H1 (cell line): Measurements from ENCODE around the gene HAO2. TPM values are rescaled to one million over a fixed set of nuclear protein-coding genes. Genes with fewer than 3 reads are reported as not detected.

ENCODE experiments used
- CTCF ChIA-PET: fragments of 300-600 bp; sonication (Branson Sonifier 250); formaldehyde crosslinking; loops from one replicate; lab custom pipeline; 2021; ENCODE audit not compliant: partially characterized antibody; lab: Charles Lee
- POLR2A ChIA-PET: fragments of 300-600 bp; sonication (Branson Sonifier 250); formaldehyde crosslinking; loops from one replicate; lab custom pipeline; 2021; ENCODE audit warnings: inconsistent platforms; ENCODE audit not compliant: partially characterized antibody; lab: Charles Lee
- DNase-seq, 2 experiments: peaks; one replicate each; pipeline versions ENCODE4 v3.0.0 to v3.0.0-alpha.2; 2010 to 2022; ENCODE audit warnings: low spot score in 2 of 2, low read depth in 1 of 2, mixed read lengths in 1 of 2
- FAIRE-seq: peaks from 2 replicates; lab custom pipeline; 2011; peaks lifted over from hg19 to GRCh38; lab: Jason Lieb, UNC
- H2AFZ ChIP-seq: 2 replicates; pipeline ENCODE4 v1.8.1; 2012; ENCODE audit warnings: low read length, inconsistent platforms
- H2AK5ac ChIP-seq: 2 replicates; pipeline ENCODE4 v1.6.1; 2013; ENCODE audit warnings: low read depth, low read length
- H2BK120ac ChIP-seq: replicated peaks from 2 replicates; pipeline ENCODE3; 2013; ENCODE audit warnings: low read depth, low read length, inconsistent platforms
- H2BK12ac ChIP-seq: 2 replicates; pipeline ENCODE4 v1.6.1; 2013; ENCODE audit warnings: low read depth, low read length
- H2BK15ac ChIP-seq: 2 replicates; pipeline ENCODE4 v1.6.1; 2013; ENCODE audit warnings: low read length
- H2BK20ac ChIP-seq: 2 replicates; pipeline ENCODE4 v1.6.1; 2013; ENCODE audit warnings: low read length
- H2BK5ac ChIP-seq: 2 replicates; pipeline ENCODE4 v1.6.1; 2013; ENCODE audit warnings: low read depth, low read length
- H3K14ac ChIP-seq: 2 replicates; pipeline ENCODE4 v1.6.1; 2013; ENCODE audit warnings: inconsistent platforms; ENCODE audit not compliant: insufficient read length
- H3K18ac ChIP-seq: 2 replicates; pipeline ENCODE4 v1.6.1; 2013; ENCODE audit warnings: low read length; ENCODE audit errors: extremely low read depth
- H3K23ac ChIP-seq: 2 replicates; pipeline ENCODE4 v1.6.1; 2013; ENCODE audit warnings: inconsistent platforms; ENCODE audit not compliant: insufficient read length
- H3K23me2 ChIP-seq: 2 replicates; pipeline ENCODE4 v1.6.1; 2013; ENCODE audit warnings: low read depth, low read length
- H3K27ac ChIP-seq: 2 replicates; pipeline ENCODE4 v1.6.1; 2011; ENCODE audit warnings: low read depth, low read length, inconsistent platforms
- H3K27me3 ChIP-seq, 4 experiments: replicated peaks in 1 of 4; 1 replicate in 1 of 4; 2 replicates in 3 of 4; pipeline versions ENCODE4 v1.6.1 to v1.8.1; 2011 to 2013; ENCODE audit warnings: low read length in 3 of 4, mild to moderate bottlenecking in 3 of 4, inconsistent platforms in 2 of 4, mixed read lengths in 2 of 4, moderate library complexity in 1 of 4; ENCODE audit not compliant: control insufficient read depth in 3 of 4, insufficient read depth in 3 of 4; ENCODE audit errors: extremely low read depth in 1 of 4
- H3K36me3 ChIP-seq, 4 experiments: 2 replicates each; pipeline versions ENCODE4 v1.6.1 to v1.8.1; 2011 to 2013; ENCODE audit warnings: mild to moderate bottlenecking in 4 of 4, low read length in 3 of 4, moderate library complexity in 2 of 4, control low read depth in 1 of 4, inconsistent platforms in 1 of 4; ENCODE audit not compliant: insufficient read depth in 4 of 4, control insufficient read depth in 2 of 4
- H3K4ac ChIP-seq: replicated peaks from 2 replicates; pipeline ENCODE3; 2013; ENCODE audit warnings: low read length, low read depth, mixed read lengths, inconsistent platforms; ENCODE audit not compliant: insufficient read length
- H3K4me1 ChIP-seq, 4 experiments: replicated peaks in 1 of 4; 1 replicate in 1 of 4; 2 replicates in 3 of 4; pipeline versions ENCODE4 v1.6.1 to v1.8.1; 2011 to 2013; ENCODE audit warnings: low read length in 3 of 4, inconsistent platforms in 2 of 4, mixed read lengths in 1 of 4; ENCODE audit not compliant: insufficient read depth in 4 of 4, control insufficient read depth in 3 of 4
- H3K4me2 ChIP-seq, 2 experiments: 2 replicates each; pipeline versions ENCODE4 v1.6.1 to v1.8.1; 2011 to 2013; ENCODE audit warnings: low read depth in 2 of 2, low read length in 2 of 2, control low read depth in 1 of 2, inconsistent platforms in 1 of 2, mild to moderate bottlenecking in 1 of 2; ENCODE audit not compliant: insufficient read depth in 1 of 2
- H3K4me3 ChIP-seq, 4 experiments: fragments of 200-600, 300-600 bp in 1 of 4; sonication (generic), shearing (Covaris generic), sonication (Bioruptor Twin) in 1 of 4; 2 replicates each; pipeline versions ENCODE4 v1.5.1 to v1.8.1; 2011 to 2016; ENCODE audit warnings: low read length in 4 of 4, low read depth in 3 of 4, control low read depth in 2 of 4, inconsistent platforms in 2 of 4, mild to moderate bottlenecking in 2 of 4, mixed read lengths in 1 of 4, moderate library complexity in 1 of 4; ENCODE audit not compliant: insufficient read depth in 2 of 4; ENCODE audit errors: extremely low read depth in 1 of 4
- H3K56ac ChIP-seq: replicated peaks from 2 replicates; pipeline ENCODE3; 2013; ENCODE audit warnings: low read depth, mild to moderate bottlenecking, mixed read lengths, low read length, inconsistent platforms; ENCODE audit not compliant: insufficient read length
- H3K79me1 ChIP-seq: 2 replicates; pipeline ENCODE4 v1.6.1; 2013; ENCODE audit warnings: low read depth, low read length, control low read depth
- H3K79me2 ChIP-seq, 2 experiments: 2 replicates each; pipeline versions ENCODE4 v1.6.1 to v1.8.1; 2012 to 2013; ENCODE audit warnings: low read length in 2 of 2, mild to moderate bottlenecking in 2 of 2, inconsistent platforms in 1 of 2; ENCODE audit not compliant: insufficient read depth in 2 of 2, control insufficient read depth in 1 of 2
- H3K9ac ChIP-seq, 4 experiments: replicated peaks in 1 of 4; 1 replicate in 1 of 4; 2 replicates in 3 of 4; pipeline versions ENCODE4 v1.6.1 to v1.8.1; 2011 to 2013; ENCODE audit warnings: low read depth in 3 of 4, low read length in 3 of 4, control low read depth in 2 of 4, mild to moderate bottlenecking in 2 of 4, moderate library complexity in 2 of 4, inconsistent platforms in 1 of 4; ENCODE audit errors: extremely low read depth in 1 of 4
- H3K9me3 ChIP-seq, 2 experiments: 2 replicates each; pipeline versions ENCODE4 v1.6.1 to v1.8.1; 2012 to 2013; ENCODE audit warnings: mild to moderate bottlenecking in 2 of 2, moderate library complexity in 2 of 2, control low read depth in 1 of 2, inconsistent platforms in 1 of 2, low read depth in 1 of 2, low read length in 1 of 2, mixed read lengths in 1 of 2; ENCODE audit not compliant: insufficient read depth in 2 of 2
- H4K20me1 ChIP-seq, 2 experiments: replicated peaks in 1 of 2; 2 replicates each; pipeline versions ENCODE3 to v1.8.1; 2011 to 2013; ENCODE audit warnings: inconsistent platforms in 2 of 2, low read length in 2 of 2, mild to moderate bottlenecking in 1 of 2; ENCODE audit not compliant: insufficient read depth in 2 of 2, control insufficient read depth in 1 of 2
- H4K5ac ChIP-seq: 2 replicates; pipeline ENCODE4 v1.6.1; 2013; ENCODE audit warnings: low read length, low read depth, mixed read lengths, inconsistent platforms; ENCODE audit not compliant: insufficient read length
- H4K8ac ChIP-seq: 2 replicates; pipeline ENCODE4 v1.8.0; 2013; ENCODE audit warnings: mild to moderate bottlenecking, moderate library complexity, low read length, inconsistent platforms; ENCODE audit not compliant: insufficient read depth; ENCODE audit errors: extremely low read depth
- H4K91ac ChIP-seq: replicated peaks from 2 replicates; pipeline ENCODE3; 2013; ENCODE audit warnings: low read length, mixed read lengths, inconsistent platforms; ENCODE audit not compliant: insufficient read length
- ATF3 ChIP-seq: IDR thresholded peaks from 2 replicates; pipeline ENCODE4 v1.6.1; 2011; ENCODE audit warnings: low read depth, mild to moderate bottlenecking, low read length; ENCODE audit not compliant: insufficient read depth
- CBX8 ChIP-seq: fragments of 300-800, 300-1000 bp; sonication (generic); IDR thresholded peaks from 2 replicates; pipeline ENCODE4 v1.7.1; 2016; ENCODE audit warnings: low read depth, low read length, borderline replicate concordance
- CHD1 ChIP-seq: IDR thresholded peaks from 2 replicates; pipeline ENCODE4 v1.6.1; 2012; ENCODE audit warnings: low read depth, low read length, improper control_type of control experiment
- E2F6 ChIP-seq: IDR thresholded peaks from 2 replicates; pipeline ENCODE4 v1.6.1; 2012; ENCODE audit warnings: inconsistent platforms
- FOSL1 ChIP-seq: IDR thresholded peaks from 2 replicates; pipeline ENCODE4 v1.6.1; 2011; ENCODE audit warnings: mild to moderate bottlenecking, low read depth, low read length, moderate library complexity; ENCODE audit not compliant: insufficient read depth
- HDAC6 ChIP-seq: IDR thresholded peaks from one replicate; pipeline ENCODE4 v1.7.1; 2012; ENCODE audit warnings: low read depth, mild to moderate bottlenecking, inconsistent platforms, low read length, moderate library complexity
- KDM1A ChIP-seq: fragments of 200-600, 300-600 bp; sonication (generic); IDR thresholded peaks from 2 replicates; pipeline ENCODE4 v1.7.1; 2016; ENCODE audit warnings: mild to moderate bottlenecking, low read length, borderline replicate concordance
- POLR2A ChIP-seq, 2 experiments: IDR thresholded peaks; 1 replicate in 1 of 2; 2 replicates in 1 of 2; pipeline ENCODE4 v1.6.1; 2011; ENCODE audit warnings: low read depth in 2 of 2, low read length in 2 of 2, mild to moderate bottlenecking in 2 of 2; ENCODE audit errors: control extremely low read depth in 1 of 2
- POLR2AphosphoS5 ChIP-seq: IDR thresholded peaks from 2 replicates; pipeline ENCODE4 v1.6.1; 2011; ENCODE audit warnings: low read depth, low read length
- RXRA ChIP-seq: IDR thresholded peaks from 2 replicates; pipeline ENCODE4 v1.6.1; 2011; ENCODE audit warnings: low read depth, mild to moderate bottlenecking, low read length, moderate library complexity; ENCODE audit not compliant: insufficient read depth
- SIX5 ChIP-seq: IDR thresholded peaks from 2 replicates; pipeline ENCODE4 v1.6.1; 2011; ENCODE audit warnings: mild to moderate bottlenecking, low read depth, low read length
- SP2 ChIP-seq: IDR thresholded peaks from 2 replicates; pipeline ENCODE4 v1.6.1; 2012; ENCODE audit warnings: mild to moderate bottlenecking, low read length, inconsistent platforms
- SRF ChIP-seq: IDR thresholded peaks from 2 replicates; pipeline ENCODE4 v1.6.1; 2011; ENCODE audit warnings: mild to moderate bottlenecking, low read depth, low read length, moderate library complexity
- TBP ChIP-seq: IDR thresholded peaks from 2 replicates; pipeline ENCODE4 v1.6.1; 2011; ENCODE audit warnings: low read depth, low read length, improper control_type of control experiment
- WGBS, 2 experiments: shearing (Covaris generic) in 1 of 2; methylation state at CpG; one replicate each; pipeline versions ENCODE4 v1.1.6 to v1.1.7; 2013 to 2015; ENCODE audit warnings: low lambda C conversion rate in 2 of 2, mixed read lengths in 2 of 2, inconsistent platforms in 1 of 2, low coverage in 1 of 2, missing lambda C conversion rate in 1 of 2; ENCODE audit not compliant: insufficient replicate concordance in 2 of 2, insufficient coverage in 1 of 2, insufficient read length in 1 of 2; ENCODE audit errors: extremely low coverage in 1 of 2, missing lambda C conversion rate in 1 of 2; 5-methylcytosine and 5-hydroxymethylcytosine counted together
- polyA plus RNA-seq, 7 experiments: library from polyadenylated mRNA; depleted of rRNA in 3 of 7; stranded (reverse) in 5 of 7; unstranded in 2 of 7; fragments of >200 nt in 5 of 7; fragments of 200-250 nt in 2 of 7; gene quantifications; 1 replicate in 5 of 7; 2 replicates in 1 of 7; 4 replicates in 1 of 7; pipeline versions ENCODE4 v1.2.1 to v1.2.3, GENCODE V29; 2011 to 2013; ENCODE audit warnings: missing spikeins in 2 of 7, mixed read lengths in 2 of 7
- total RNA-seq: library from RNA; stranded (reverse); fragmentation: NEBNext Ultra II Directional; extraction: Animal tissue kit (Norgen Biotek cat#: 25700); gene quantifications from 2 replicates; pipeline ENCODE4 v1.2.1, GENCODE V29; 2021

The HAO2 gene
- total and polyA plus RNA-seq, 2 of the 8 experiments (the other 6 are each of a cell fraction or from before 2014, with no cell fraction given): not detected

- H3K4ac ChIP-seq: no peak overlapping the region
- H3K18ac ChIP-seq: no peak overlapping the region
- no peak overlapping the region for H2BK120ac ChIP-seq
- FAIRE-seq (no peak), DNase-seq (no peak)
- H4K91ac ChIP-seq: no peak overlapping the region
- no peak overlapping the region for H2BK20ac ChIP-seq
- no peak overlapping the region for H4K5ac ChIP-seq
- no peak overlapping the region for H3K4me3 ChIP-seq
- no peaks in the 10 kb centered on the region for H3K79me2 ChIP-seq
- H2AFZ ChIP-seq: no peak overlapping the region
- H3K4me2 ChIP-seq: no peak overlapping the region
- ChIA-PET CTCF (interaction anchor here (0.9 to 1.7 kb wide), 12 partner anchors 23 to 290 kb away, joined by 3 to 8 read pairs (median 4); no protein-coding TSS in a partner anchor), POLR2A (no interaction called here)
- H3K4me1 ChIP-seq: peaks cover 0 to 3% (median 0%) of the 10 kb centered on the region in 4 experiments; a peak in 2 of 7 replicates
- no peak overlapping the region for H2BK15ac ChIP-seq
- no peak overlapping the region for H3K23ac ChIP-seq
- H3K9me3 ChIP-seq: no peaks in the 10 kb centered on the region
- H4K20me1 ChIP-seq: no peaks in the 10 kb centered on the region
- H2AK5ac ChIP-seq: no peak overlapping the region
- H3K79me1 ChIP-seq: no peaks in the 10 kb centered on the region
- no peak overlapping the region for H3K27ac ChIP-seq
- WGBS, 2 experiments: 72% methylated on average over 2 of the region's 2 CpGs; no CpG with 5 or more reads in 1 of the 2 experiments
- no peak overlapping the region for H3K9ac ChIP-seq
- no peak overlapping the region for H3K14ac ChIP-seq
- H3K56ac ChIP-seq: no peak overlapping the region
- H3K23me2 ChIP-seq: no peaks in the 10 kb centered on the region
- no peaks in the 10 kb centered on the region for H3K27me3 ChIP-seq
- no peaks in the 10 kb centered on the region for H3K36me3 ChIP-seq
- H4K8ac ChIP-seq: no peak overlapping the region
- H2BK12ac ChIP-seq: no peak overlapping the region
- no peak overlapping the region for H2BK5ac ChIP-seq
- no peak for TF ChIP-seq POLR2A (IDR thresholded peaks at IDR 0.05; ENCODE audit: control extremely low read depth in 1 of 2, low read depth in 2 of 2, low read length in 2 of 2)
- TF ChIP-seq FOSL1: no peak
- no peak for TF ChIP-seq HDAC6
- no peak for TF ChIP-seq RXRA
- no peak for TF ChIP-seq CHD1
- no peak for TF ChIP-seq E2F6
- no peak for TF ChIP-seq SP2
- no peak for TF ChIP-seq KDM1A
- TF ChIP-seq SIX5: no peak
- no peak for TF ChIP-seq CBX8
- TF ChIP-seq POLR2AphosphoS5: no peak
- no peak for TF ChIP-seq ATF3
- no peak for TF ChIP-seq TBP
- no peak for TF ChIP-seq SRF
These were observed 3.2 kb downstream of the HAO2 start for GRCh38 chr1:119371815-119372214.
